ENCODE results near the gene METTL22.

Gene METTL22

GRCh38 chr16:8670014-8670560 is 48.6 kb downstream of the METTL22 start:
- no peak for DNase-seq

- peak; percentile 2 for DNase-seq
Measured at GRCh38 chr16:8673611-8674412, 52.3 kb downstream of the METTL22 start.

- peak; percentile 89 for DNase-seq
Measured at GRCh38 chr16:8674413-8675022, 53.0 kb downstream of the METTL22 start, which contains the start of gene ABAT. ABAT (plus strand) TSS chr16:8674617; CDS start chr16:8735740, 61,123 bp downstream.

GRCh38 chr16:8675183-8676159 is 54.0 kb downstream of the METTL22 start:
- no peak for DNase-seq

- DNase-seq, result no peak
Measured at GRCh38 chr16:8676160-8676547, 54.7 kb downstream of the METTL22 start.

GRCh38 chr16:8676737-8677375 is 55.4 kb downstream of the METTL22 start:
- no peak for DNase-seq

- DNase-seq, result no peak
Measured at GRCh38 chr16:8677481-8677880, 56.0 kb downstream of the METTL22 start.

- DNase-seq, result no peak
Measured at GRCh38 chr16:8678068-8678927, 56.8 kb downstream of the METTL22 start.

- DNase-seq, result no peak
Measured at GRCh38 chr16:8679151-8679550, 57.7 kb downstream of the METTL22 start.

GRCh38 chr16:8682551-8683259 is 61.2 kb downstream of the METTL22 start:
- DNase-seq, result no peak

GRCh38 chr16:8683640-8684039 is 62.1 kb downstream of the METTL22 start:
- no peak for DNase-seq

GRCh38 chr16:8685617-8686016 is 64.1 kb downstream of the METTL22 start:
- DNase-seq, result no peak

GRCh38 chr16:8686031-8686621 is 64.6 kb downstream of the METTL22 start:
- no peak for DNase-seq

GRCh38 chr16:8686879-8687278 is 65.4 kb downstream of the METTL22 start:
- no peak for DNase-seq

- DNase-seq, result no peak
Measured at GRCh38 chr16:8689686-8690085, 68.2 kb downstream of the METTL22 start.

- no peak for DNase-seq
Measured at GRCh38 chr16:8691728-8692127, 70.2 kb downstream of the METTL22 start.

- no peak for DNase-seq
Measured at GRCh38 chr16:8694795-8695728, 73.6 kb downstream of the METTL22 start.

- no peak for DNase-seq
Measured at GRCh38 chr16:8696880-8697279, 75.4 kb downstream of the METTL22 start.

- no peak for DNase-seq
Measured at GRCh38 chr16:8697965-8698364, 76.5 kb downstream of the METTL22 start.

Data from suppressor macrophage treated with lipopolysaccharide for 4 hours (primary cell).